COR-L47 (cell line): ENCODE results near the gene IGFBP2.
"Not testable (repeated sequence)": the region's sequence is repeated elsewhere in the genome, so short reads cannot be mapped to it uniquely, and the experiment has no call there.

ENCODE experiments used
- DNase-seq: peaks from one replicate; lab custom pipeline; 2025; lab: John Stamatoyannopoulos, UW

IGFBP2 gene

DNA sequence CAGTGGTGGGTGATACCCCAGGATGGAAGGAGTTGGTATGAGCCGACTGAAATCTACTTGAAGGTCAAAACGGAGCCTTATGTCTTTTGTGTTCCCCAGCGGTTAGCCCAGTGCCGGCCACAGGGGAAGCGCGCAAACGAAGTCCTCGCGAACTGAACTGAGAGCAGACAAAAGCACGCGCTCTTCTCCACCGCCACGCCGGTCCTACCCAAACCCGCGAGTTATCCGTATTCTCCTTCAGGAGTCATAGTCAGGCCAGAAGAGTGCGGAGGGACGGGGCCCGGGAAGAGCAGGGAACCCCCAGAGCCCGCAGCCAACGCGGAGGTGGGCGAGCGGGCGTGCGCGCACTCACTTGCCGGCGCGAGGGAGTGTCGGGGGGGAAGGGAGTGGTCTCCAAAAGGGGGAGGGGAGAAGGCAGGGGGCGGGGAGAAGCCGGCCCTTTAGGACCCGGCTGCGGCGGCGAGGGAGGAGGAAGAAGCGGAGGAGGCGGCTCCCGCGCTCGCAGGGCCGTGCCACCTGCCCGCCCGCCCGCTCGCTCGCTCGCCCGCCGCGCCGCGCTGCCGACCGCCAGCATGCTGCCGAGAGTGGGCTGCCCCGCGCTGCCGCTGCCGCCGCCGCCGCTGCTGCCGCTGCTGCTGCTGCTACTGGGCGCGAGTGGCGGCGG lies at the start of gene IGFBP2:
Gene IGFBP2, plus strand, starts transcription at position 469 of the 664 bp plus-strand sequence. Its CDS starts 104 bp downstream, at position 573.
- DNase-seq = peak; percentile 49

GRCh38 chr2:216583606-216584005 lies 49.6 kb upstream of the IGFBP2 start:
- no peak for DNase-seq

DNA sequence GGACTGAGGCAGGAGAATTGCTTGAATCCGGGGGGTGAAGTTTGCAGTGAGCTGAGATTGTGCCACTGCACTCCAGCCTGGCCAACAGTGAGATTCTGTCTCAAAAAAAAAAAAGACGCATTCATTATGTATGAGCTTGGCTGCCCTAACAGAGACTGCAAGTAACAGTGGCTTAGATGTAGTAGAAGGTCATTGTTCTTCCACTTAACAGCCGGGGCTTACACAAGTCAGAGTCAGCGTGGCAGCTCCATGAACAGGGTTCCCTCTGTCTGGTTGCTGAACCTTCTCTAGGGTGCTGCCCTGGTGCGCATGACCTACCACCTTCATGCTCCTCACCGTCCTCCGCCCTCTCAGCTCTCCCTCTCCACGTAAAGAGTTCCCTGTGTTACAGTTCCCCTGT lies 49.1 kb upstream of the IGFBP2 start:
- no peak for DNase-seq

GRCh38 chr2:216585441-216585840 lies 47.8 kb upstream of the IGFBP2 start:
- DNase-seq = no peak

DNA sequence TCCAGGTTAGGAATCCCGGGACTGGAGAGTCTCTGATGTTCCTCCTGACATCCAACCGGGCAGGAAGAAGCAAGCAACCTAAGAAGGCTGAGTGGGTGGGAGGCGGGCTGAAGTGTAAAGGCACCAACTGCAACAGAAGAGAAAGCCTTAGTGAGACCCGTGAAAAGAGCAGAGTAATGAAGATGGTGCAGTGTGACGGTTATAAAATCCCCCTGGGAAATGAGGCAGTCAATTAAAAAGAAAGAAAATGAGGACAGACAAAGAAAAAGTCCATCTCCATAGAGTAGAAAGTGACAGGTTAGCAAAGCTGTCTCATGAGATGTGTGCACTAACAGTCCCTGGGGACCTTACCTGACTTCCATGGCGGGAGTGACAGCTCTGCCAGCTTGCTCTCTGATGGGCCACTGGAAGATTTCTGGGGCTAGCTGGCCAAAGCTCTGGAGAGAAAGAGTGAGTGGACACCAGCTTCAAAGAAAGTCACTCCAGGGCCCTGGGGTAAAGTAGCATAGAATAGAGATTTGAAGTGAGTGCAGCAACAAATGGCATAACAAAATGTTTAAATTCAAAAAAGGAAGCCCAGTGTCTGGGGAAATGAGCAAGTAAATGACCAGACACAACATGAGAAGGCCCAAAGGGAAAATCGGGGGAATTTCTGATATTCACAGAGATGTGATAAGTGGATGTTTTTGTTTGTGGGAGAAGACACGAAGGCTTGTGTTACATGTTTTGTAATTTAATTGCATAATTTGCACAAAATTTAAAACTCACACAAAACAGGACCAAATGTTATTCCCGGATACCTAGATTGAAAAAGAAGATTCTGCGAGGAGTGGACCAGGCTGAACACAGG lies 44.1 kb upstream of the IGFBP2 start:
- DNase-seq = no peak

- no peak for DNase-seq
Observed at GRCh38 chr2:216589791-216590190, 43.4 kb upstream of the IGFBP2 start.

DNA sequence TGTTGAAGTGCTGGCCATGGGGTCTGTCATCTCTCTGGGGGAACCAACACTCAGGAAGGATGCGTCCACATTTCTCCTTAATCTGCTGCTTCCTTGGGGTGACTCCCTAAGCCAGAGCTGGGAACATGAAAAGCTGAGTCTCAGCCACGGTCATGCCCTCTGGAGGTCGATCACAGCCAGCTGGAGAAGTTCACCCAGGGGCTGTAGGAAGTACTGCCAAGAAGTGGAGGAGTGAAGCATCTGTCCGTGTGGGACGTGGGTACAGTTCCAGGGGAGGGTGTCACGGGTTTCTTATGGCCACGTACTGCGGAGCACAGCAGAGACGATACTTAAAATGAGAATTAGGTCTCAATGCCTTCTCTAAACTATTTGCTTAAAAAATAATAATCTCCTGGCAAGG lies 42.4 kb upstream of the IGFBP2 start:
- no peak for DNase-seq

DNA sequence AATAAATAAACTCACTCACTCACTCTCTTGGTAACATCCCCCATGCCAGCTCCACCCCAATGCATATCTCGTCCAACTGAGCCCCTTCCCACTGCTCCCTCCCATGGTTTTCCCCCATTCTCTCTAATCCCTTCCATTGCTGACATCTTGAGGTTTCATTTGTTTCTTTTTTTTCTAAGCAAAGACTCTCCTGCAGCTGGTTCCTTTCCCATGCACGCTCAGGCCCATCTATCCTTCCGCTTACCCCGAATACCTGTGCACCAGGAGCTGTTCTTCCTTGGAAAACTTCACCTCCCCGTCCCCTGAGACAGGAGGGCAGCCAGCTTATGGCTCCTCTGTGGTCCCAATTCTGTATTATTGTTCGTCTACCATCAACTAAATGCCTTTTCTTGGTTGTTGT lies 41.7 kb upstream of the IGFBP2 start:
- DNase-seq = no peak

GRCh38 chr2:216594081-216594480 lies 39.1 kb upstream of the IGFBP2 start:
- DNase-seq = no peak

- DNase-seq = peak; percentile 87
Observed at GRCh38 chr2:216596236-216596979, 36.8 kb upstream of the IGFBP2 start.

DNA sequence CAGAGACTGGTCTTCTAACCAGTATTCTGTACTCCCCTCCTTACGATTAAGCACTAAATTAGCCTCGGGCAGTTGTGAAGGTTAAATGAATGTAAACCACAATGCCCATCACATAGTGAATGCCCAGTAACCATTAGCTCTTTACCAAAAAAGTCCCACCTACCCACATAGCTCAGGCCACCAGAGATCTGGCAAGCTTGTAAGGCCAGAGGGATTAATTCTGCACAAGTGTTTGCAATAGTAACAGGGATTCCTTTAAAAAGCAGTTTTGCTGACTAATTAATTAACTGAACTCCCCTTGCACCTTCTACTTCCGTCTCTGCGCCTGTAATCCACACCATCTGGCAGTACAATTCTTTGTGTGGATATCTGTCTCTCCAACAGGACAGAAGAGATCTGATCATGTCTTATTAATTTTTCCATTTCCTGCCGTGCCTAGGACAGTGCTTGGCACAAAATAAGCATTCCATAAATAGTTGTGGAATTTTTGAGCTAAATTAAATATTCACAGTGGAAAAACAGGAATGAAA lies 36.2 kb upstream of the IGFBP2 start:
- DNase-seq = no peak

- DNase-seq = not testable (repeated sequence)
Observed at GRCh38 chr2:216597825-216598224, 35.4 kb upstream of the IGFBP2 start.

GRCh38 chr2:216601632-216602409 lies 31.4 kb upstream of the IGFBP2 start:
- no peak for DNase-seq

- no peak for DNase-seq
Observed at GRCh38 chr2:216603010-216603883, 30.0 kb upstream of the IGFBP2 start.

- no peak for DNase-seq
Observed at GRCh38 chr2:216603884-216604245, 29.4 kb upstream of the IGFBP2 start.

DNA sequence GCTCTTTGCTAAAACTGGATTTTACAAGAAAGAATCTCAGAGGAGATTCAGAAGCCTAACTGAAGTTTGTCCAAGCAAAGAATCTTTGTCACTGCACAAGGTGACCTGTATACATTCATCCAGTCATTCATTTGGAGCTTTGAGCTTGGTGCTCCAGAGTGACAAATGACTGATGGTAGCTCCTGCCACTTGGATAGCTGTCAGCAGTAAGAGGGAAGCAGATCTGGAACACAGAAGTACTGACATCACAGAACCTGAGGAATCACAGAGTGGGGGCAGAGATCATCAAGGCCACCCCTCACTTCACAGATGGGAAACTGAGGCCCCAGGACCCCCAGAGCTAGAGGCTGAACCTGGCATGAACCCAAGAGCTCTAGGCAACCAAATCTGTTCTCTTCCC lies 28.8 kb upstream of the IGFBP2 start:
- DNase-seq = no peak

GRCh38 chr2:216606551-216607276 lies 26.5 kb upstream of the IGFBP2 start:
- peak; percentile 68 for DNase-seq

- DNase-seq = no peak
Observed at GRCh38 chr2:216607277-216607560, 26.0 kb upstream of the IGFBP2 start.

DNA sequence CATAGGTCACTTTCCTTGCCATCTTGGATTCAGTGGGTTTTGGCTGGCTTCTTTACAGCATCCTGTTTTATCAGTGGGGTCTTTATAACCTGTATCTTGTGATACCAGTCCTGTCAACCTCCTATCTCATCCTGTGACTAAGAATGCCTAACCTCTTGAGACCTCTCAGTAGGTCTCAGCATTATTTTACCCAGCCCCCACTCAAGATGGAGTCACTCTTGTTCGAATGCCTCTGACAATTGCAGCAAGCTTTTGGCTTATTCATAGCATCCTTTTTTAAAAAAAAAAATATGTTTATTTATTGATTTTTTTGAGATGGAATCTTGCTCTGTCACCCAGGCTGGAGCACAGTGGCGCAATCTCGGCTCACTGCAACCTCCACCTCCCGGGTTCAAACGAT lies 24.7 kb upstream of the IGFBP2 start:
- no peak for DNase-seq
